ENCODE data around the gene CTTNBP2. TPM values are rescaled to one million over a fixed set of nuclear protein-coding genes. Genes with fewer than 3 reads are reported as not detected.
"Not testable (repeated sequence)": the region's sequence is repeated elsewhere in the genome, so short reads cannot be mapped to it uniquely, and the experiment has no call there.

The CTTNBP2 gene
- polyA plus RNA-seq, 3 donors: 28.9 to 36.0 (median 32.1) TPM

DNA sequence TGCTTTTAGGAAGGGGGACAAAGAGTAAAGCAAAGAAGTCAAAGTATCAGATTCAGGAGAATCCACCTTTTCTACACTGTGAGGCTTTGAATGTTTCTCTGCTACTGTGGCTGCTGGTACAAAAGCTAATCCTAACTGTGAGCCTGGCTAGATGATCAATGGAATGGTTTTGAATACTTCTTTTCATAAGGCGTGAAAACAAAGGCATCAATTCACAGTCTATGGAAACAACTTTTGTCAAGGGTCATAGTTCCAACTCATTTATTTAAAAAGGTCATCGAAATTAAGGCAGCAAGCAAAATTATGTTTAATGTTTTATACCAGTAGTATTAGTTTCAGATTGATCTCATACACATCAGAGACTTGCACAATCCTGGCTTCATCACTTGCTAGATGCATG is 118.1 kb downstream of the CTTNBP2 start:
- no peak for DNase-seq

DNA sequence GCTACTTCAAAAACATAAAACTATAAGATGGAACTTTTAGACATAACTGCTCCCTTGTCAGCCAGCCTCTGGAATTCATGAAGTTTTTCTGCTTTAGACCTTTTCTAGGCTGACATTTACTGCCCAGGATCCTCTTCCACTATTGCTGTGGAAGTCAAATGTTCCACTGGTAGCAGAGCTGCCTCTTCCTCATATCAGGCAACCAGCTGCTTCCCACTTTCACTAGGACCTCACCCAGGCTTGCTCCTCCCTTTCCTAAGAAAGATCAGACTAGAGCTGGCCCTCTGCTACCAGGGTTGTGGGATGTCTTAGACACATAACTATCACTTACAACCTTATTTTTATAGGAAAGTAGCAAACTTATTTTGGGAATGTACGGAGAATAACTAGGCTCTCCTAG is 121.5 kb downstream of the CTTNBP2 start:
- DNase-seq: no peak

DNA sequence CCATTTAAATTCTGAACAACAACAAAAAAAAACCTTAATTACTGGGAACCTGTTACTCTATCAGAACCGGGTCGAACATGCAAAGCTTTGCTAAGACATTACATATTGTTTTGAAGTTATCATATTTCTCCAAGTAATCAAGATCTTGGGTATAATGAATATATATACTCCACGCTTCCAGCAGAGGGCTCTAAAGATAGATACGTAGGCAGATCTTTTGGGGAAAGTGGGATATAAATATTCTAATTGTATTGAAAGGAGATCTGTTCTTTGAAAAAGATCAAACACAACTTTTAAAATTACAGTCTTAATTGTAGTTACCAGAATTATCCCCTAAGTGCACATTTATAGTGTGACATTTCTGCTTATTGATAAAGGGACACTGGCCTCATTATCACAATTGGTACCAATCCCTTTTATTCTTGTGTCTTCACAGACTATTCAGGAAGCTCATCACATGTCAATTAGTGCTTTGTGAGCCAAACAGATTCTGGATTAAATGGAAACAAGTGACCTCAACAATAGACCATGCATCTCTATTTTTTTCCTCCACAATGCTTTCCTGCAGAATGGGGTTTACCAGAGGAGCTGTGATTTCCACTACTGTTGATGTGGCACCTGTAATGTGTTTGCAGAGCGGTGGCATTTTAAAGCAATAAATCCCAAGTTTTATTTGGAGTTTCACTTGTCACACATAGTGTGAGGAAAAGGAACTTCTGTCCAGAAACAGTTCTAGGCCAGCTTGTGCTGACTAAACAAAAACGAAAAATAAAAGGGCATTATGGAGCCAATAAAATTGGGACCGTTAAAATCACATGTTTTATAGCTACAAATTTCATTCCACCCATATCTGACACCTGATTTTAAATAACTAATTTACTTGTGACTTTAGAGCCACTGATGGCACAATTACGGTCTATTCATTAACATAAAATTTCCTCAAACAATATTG is 122.4 kb downstream of the CTTNBP2 start:
- DNase-seq: no peak

DNA sequence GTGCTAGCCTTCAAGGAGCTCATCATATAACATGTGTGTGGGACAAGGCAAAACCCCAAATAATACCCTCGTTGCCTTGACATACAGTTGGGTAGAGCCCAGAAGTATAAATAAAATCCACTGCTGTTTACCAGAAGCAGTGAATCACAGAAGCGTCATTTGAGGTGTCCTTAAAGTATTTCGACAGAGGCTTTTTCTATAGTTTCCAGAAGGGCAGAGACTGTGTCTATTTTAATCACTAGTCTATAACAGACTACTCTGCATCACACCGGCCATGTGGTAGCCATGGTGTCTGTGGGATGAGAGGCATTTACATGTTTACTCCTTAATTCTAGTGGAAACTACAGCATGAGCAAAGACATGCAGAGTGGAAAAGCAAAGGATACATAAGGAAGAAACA is 131.3 kb downstream of the CTTNBP2 start:
- DNase-seq: no peak

DNA sequence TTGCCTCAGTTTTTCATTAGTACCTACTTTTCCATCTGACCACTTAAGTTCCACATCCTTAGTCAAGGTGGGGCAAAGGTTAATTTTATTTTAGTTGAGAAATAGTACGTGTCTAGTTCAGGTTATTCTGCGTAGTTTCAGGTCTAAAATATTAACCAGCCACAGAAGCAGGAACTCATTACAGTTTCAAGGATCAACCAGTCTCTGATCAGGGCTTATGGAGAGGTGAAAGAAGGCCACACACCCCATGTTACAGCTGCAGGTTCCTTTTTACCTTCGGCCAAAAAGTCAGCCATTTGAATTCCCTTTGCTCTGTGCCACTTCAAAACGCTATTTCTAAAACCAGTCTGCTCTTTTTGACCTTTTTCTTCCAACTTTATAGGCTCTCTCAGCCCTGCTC is 134.2 kb downstream of the CTTNBP2 start:
- DNase-seq: no peak

DNA sequence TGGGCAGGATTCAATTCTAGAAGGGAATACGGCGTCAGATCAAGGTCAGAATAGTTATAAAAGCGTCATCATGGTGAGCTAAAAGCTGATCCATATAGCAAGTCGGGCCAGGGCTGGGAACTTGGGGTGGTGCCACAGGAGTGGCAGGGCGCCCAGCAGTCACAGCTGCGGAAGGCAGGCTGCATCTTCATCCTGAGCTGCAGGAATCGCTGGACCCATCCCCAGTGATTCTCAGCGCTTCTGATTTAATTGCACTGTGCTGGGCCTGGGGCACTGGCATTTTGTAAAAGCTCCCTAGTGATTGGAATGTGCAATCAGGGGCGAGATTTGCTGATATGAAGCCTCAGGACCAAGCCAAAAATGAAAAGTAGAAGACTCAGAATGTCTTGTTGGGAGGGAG is 135.3 kb downstream of the CTTNBP2 start:
- DNase-seq: no peak

DNA sequence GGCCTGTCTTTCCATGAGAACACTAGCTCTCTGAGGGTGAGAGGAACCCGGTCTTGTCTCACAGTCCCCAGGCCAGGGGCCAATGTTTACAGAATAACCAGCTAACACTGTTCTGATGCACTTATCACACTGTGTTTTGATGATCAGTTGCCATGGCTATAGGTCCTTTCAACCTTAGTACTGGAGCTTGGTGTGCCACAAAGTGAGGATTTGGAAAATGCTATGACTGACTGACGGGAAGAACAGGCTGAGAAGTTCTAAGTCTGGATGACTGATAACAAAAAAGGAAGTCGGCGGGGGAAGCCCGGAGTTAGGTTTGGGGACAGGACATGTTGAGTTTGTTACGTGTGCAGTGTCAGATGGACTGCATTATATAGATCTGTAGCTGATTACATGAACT is 141.8 kb downstream of the CTTNBP2 start:
- no peak for DNase-seq

DNA sequence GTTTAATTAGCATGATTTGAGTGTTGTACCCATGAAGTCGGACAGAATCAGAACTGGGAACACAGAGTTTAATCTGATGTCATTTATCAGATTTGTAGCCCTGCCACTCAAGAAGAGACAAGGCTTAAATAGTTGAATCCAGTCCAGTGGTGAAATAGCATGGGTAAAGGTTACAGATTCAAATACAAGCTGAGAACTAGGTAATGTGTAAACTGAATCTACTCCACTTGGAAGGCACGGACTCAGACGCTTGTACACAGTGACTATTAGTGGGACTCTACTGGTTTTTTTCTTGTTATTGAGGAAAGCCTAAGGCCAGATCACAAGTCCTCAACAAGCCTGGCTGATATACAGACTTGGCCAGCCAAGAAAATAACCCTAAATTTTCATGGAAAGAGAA is 142.9 kb downstream of the CTTNBP2 start:
- DNase-seq: no peak

DNA sequence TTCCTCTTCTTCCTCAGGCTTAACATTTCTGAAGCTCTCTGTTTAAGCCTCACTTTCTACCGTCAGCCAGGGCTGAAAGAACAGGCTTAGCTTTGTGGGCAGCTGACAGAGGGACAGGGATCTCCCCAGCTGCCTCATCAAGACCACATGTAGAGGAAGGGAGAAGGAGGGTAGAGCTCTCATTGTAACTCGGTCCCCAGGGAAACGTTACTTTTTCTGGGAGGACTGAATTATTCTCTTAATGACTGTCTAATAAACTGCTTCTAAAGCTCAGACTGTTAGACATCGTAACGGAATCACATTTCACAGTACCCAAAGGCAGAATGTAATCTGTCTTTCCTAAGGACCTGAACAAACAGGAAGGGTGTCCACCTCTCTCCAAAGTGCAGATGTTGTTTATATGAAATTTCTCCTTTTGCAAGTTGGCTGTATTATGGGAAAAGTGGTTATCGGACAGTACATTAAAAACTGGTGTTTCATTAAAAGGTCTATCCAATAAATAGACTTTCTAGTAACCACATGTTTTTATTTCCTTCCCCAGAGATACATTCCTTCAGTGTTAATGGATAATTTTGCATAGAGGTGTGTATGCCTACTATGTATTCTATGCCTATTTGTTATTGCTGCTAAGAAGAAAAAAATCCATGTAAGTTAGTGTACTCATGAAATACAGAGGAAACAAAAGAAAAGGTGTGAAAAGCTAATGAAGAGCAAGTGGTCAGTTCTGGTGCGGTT is 144.2 kb downstream of the CTTNBP2 start:
- DNase-seq: no peak

DNA sequence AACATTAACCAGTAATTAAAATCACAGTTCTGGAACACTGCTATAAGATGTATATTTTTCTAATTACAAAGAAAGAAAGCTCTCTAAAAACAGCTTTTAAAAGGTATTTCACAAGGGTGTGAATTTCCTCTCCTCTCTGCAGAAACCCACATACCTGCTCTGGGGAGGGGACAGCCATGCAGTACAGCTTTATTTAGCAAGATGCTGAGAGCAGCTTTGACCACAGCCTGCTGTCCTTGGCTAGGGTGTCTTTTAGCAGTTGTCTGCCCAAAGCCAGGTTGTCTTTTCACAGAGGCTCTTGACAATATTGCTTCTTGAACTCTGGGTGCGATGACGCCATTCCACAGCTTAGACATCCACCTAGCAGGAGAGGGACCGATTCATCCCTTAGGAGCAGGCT is 148.3 kb downstream of the CTTNBP2 start:
- no peak for DNase-seq

DNA sequence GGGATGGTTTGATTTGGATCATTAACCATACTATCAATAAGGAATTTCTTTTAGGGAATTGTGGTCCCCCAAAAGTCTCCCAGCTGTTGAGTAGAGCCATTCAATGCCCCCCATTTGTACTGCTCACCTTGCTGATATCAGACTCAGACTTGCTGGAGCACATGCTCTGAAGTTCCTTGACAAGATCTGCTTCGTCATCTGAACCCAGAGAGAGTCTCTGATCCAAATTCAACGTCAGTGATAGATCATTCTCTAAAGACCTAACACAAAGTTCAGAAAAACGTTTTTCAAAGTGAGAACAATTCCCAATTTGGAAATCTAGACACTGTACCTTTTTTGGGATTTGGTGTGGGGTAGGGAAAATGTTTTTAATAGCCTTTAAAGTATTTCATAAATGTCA is 153.9 kb downstream of the CTTNBP2 start:
- no peak for DNase-seq

DNA sequence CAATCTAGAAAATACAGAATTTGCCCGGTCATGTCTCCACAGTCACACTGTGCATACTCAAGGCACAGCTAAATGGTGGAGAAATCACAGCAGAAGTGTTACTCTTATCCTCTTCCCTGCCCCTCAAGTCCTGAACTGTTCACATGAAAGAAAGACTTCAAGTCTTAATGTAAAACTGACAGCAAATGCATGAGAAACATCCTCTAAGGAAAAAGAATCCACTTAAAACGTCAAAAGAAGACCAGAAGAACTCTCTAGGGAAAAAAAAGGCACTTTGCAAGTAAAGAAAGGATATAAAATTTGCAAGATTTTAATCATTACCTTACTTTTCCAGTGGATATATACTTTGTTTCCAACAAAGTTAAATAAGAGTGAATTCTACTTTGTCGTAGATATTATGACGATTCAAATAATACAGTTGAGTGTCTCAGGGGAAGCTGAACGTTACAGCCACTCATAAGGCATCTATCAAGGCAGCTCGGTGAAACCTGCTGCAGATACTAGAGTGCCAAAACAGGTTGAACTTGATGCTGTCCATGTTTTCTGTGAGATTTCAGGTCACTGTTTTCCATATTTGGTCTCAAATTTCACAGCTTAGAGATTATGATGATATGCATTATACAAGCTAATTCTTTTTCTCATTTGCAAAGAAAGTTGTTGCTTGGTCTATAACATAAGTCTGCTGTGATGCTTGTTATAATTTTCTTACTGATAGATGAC is 155.0 kb downstream of the CTTNBP2 start:
- no peak for DNase-seq

DNA sequence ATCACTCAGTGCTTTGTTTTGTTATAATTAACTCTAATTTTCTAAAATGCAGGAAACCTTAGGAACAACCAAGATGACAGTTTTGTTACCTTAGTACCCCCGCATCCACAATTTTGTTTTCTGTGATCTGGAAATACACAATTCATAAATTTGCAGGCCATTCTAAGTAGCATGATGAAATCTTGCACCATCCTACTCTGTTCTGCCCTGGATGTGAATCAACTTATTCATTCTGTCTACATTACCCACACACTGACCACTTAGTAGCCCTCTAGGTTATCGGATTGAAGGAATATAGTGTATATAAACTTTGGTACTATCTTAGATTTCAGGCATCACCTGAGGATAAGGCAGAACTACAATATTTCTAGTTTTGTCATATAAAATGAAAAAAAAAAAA is 155.9 kb downstream of the CTTNBP2 start:
- DNase-seq: no peak

DNA sequence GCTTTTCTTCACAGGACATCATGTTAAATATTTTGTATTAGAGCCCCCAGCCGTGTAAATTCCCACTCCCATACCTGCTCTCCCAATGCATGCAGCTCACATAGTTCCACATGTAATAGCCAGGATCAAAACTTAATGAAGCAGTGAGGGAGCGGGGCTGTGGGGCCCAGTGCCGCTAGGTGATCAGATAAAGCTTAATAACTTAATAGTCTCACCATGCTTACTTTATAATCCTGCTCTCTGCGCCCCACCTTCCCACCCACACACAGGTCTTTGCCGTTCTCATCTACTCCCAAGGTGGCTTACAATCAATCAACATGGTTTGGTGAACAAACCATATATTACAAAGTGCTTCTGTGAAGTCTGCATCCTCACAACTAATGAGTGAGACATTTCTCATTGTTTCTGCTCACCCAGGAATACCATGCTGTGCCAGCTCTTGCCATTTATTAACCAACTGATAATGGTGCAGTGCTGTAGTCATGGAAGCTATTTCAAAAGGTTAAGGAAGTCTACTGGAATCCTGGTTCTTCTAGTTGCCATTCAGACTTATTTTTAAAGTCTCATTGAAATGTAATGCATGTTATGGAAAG is 156.4 kb downstream of the CTTNBP2 start:
- DNase-seq: peak; percentile 34

DNA sequence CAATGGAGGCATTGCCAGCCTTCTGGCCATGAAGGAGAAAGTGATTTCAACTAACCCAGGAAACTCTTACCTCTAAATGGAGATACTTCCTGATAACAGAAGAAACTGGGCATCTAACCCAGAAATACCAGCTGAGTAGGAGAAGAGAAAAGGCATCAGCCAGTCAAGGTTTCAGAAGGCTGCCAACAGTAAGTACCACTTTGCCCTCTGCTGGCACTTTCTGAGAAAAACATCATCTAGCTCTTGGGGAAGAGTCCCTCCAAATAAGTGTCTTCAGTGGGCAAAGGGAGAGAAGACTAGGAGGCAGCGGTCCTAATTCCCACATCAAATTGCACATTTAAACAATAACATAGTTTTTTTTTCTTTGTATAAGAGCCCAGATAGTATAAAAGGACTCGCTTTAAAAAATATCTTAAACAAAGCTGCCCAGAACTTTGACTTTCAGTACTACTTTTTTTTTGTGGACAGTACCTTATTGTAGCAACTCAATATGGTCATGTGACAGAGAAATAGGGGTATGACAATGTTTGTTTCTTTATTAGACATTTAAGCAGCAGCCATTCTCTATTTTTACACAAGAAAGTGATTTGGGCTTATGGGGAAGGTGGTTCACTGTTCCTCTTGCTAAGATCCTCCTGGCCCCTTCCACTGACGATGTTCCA is 157.3 kb downstream of the CTTNBP2 start:
- peak; percentile 52 for DNase-seq

DNA sequence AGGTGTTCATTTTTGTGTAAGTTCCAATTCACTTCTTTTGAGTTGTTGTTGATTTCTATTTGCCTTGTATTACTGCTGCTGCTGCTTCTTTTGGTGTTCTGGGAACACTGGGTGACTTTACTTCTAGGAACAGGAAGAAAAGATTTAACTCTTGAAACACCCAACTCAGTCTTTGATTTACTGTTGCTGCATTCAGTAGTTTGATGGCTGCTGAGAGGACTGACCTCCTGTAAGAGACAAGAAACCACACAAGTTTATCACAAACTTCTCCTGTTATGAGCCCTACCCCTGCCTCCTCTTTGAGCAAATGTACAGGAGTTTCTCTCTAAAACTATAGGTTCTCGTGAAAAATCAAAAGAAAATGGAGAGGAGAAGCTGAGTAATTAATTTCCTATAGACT is 161.7 kb downstream of the CTTNBP2 start:
- DNase-seq: no peak

DNA sequence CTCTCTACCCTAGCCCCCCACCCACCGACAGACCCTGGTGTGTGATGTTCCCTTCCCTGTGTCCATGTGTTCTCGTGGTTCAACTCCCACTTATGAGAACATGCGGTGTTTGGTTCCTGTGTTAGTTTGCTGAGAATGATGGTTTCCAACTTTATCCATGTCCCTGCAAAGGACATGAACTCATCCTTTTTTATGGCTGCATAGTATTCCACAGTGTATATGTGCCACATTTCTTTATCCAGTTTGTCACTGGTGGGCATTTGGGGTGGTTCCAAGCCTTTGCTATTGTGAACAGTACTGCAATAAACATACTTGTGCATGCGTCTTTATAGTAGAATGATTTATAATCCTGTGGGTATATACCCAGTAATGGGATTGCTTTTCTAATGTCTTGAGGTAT is 165.1 kb downstream of the CTTNBP2 start:
- not testable (repeated sequence) for DNase-seq

DNA sequence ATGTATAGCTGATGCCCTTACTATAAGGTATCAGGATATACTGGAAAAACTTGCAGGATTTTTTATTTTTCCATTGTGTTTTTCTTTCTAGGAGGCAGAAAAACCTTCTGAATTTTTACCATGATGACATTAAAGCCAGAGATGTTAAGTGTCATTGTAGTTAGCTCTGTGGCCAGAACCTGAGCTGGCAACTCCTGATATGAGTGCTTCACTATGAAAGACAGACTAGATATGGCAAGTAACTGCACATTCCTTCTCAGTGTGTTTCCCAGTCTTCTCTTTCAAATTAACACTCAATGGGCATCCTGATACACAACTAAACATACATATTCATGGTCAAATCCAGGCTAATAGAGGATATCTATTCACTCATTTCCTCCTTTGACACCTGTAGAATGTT is 166.2 kb downstream of the CTTNBP2 start:
- DNase-seq: no peak

DNA sequence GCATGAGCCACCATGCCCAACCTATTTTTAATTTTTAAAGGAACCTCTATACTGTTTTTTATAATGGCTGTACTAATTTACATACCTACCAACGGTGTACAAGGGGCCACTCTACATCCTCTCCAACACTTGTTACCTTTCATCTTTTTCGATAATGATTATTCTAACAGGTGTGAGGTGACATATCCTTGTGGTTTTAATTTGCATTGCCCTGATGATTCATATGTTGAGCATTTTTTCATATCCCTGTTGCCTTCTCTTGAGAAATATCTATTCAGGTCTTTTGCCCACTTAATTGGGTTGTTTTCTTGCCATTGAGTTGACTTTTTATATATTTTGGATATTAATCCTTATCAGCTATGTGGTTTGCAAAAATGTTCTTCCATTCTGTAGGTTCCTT is 167.0 kb downstream of the CTTNBP2 start:
- no peak for DNase-seq

DNA sequence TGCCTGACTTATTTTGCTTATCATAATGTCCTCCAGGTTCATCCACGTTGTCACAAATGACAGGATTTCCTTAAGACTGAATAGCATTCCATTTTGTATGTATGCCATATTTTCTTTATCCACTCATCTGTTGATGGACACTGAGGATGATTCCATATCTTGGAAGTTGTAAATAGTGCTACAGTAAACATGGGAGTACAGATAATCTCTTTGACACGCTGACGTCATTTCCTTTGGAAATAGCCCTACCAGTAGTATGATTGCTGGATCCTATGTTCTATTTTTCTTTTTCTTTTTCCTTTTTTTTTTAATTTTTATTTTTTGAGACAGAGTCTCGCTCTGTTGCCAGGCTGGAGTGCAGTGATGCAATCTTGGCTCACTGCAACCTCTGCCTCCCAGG is 167.6 kb downstream of the CTTNBP2 start:
- no peak for DNase-seq

DNA sequence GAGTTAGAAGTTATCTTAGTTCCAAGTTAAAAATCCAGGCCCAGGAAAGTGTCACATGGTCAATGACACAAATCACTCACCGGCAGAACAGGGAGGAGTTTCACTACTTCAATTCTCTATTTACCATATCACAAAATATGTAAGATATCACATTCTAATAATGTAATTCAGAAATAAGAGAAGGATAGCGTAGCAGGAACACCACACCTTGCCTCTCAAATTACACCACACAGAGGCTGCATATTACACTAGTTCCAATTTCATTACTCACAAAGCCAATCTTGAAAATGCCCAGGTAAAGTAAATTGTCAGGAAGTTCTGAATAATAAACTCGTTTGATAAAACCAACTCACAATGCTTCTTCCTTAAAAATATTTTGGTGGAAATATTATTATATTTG is 169.2 kb downstream of the CTTNBP2 start:
- no peak for DNase-seq

DNA sequence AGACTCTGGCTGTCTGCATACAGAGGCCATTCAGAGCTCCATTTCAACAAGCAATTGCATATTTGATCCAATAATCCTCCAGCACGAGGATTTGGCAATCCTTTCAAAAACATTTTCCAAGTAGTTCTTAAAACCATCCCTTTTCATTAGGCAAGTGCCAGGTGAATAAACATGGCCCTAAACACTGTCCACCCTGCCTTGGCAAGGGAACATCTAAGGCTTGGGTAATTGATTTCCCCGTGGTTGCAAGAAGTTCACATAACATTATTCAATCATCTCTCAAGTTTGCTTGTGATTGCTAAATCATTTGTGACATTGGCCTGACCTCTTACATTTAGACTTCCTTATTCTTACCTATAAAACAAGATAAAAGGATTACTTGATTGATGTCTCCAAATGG is 175.2 kb downstream of the CTTNBP2 start:
- DNase-seq: no peak
